GM19467 (cell line): ENCODE results near the gene LSM14A.
"Not testable (repeated sequence)": the region's sequence is repeated elsewhere in the genome, so short reads cannot be mapped to it uniquely, and the experiment has no call there.

Experiments used
- ATAC-seq: cut with Tn5 transposase; IDR thresholded peaks from one replicate; pipeline ENCODE4 v1.9.1; 2021; ENCODE audit warnings: mild to moderate bottlenecking, moderate library complexity; ENCODE audit not compliant: unreplicated experiment

LSM14A gene

GRCh38 chr19:34158966-34159365 is 13.3 kb upstream of the LSM14A start:
- ATAC-seq: not testable (repeated sequence)

- not testable (repeated sequence) for ATAC-seq
These were observed 12.8 kb upstream of the LSM14A start for GRCh38 chr19:34159541-34159940.

DNA sequence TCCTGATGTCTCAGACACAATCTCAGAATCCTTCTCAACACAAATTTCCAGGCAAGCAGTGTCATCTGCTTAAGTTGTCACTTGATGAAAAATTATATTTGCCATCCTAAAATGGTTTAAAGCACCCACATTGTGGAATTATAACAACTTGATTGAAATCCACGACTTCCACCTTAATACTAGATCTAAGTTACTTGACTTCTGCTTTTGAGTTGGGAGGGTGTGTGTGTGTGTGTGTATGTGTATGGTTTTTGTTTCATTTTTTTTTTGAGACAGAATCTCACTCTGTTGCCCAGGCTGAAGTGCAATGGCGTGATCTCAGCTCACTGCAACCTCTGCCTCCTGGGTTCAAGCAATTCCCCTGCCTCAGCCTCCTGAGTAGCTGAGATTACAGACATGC is 10.4 kb upstream of the LSM14A start:
- not testable (repeated sequence) for ATAC-seq

GRCh38 chr19:34165295-34165738 is 7.0 kb upstream of the LSM14A start:
- ATAC-seq: no peak

GRCh38 chr19:34169475-34170199 is 2.7 kb upstream of the LSM14A start:
- not testable (repeated sequence) for ATAC-seq

- peak; percentile 8 for ATAC-seq
These were observed 796 bp upstream of the LSM14A start for GRCh38 chr19:34171539-34171876.

DNA sequence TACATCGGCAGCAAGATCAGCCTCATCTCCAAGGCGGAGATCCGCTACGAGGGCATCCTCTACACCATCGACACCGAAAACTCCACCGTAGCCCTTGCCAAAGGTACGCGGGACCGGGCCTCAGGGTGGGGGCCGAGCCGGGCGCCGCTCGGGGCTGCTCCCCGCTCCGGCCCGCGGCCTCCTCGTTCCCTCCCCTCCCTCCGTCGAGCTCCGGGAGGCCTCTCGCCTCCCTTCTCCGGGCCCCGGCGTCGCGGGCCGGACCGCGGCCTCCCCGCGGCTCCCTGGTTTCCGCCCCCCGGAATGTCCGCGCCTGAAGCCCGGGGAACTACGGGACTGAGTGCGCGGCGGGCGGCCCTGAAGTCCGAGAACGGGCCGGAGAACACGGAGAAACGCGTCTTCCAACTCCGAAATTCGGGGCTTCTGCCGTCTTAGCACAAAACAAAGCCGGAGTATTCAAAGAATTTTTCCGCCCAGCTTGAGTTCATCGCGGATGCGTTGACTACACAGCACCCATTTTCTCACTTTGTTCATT is 423 bp downstream of the LSM14A start:
- peak; percentile 19 for ATAC-seq

- ATAC-seq: no peak
These were observed 1.1 kb downstream of the LSM14A start for GRCh38 chr19:34173193-34173956.

GRCh38 chr19:34175173-34175572 is 2.9 kb downstream of the LSM14A start:
- ATAC-seq: not testable (repeated sequence)

GRCh38 chr19:34176581-34176980 is 4.3 kb downstream of the LSM14A start:
- ATAC-seq: no peak

DNA sequence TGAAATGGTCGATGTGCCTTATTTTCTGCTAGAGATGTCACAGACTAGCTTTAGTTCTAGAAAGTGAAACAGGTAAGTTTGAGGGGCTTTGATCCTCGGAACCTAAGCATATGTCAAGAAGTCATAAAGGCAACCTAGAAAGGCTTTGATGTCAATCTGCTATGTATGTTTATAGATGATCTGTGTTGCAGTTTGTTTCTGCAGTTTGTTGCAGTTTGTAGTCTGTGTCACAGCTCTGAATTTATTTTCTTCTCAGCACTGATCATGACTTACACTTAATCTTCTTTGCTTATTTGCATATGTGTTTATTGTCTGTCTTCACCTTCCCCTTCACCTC is 5.9 kb downstream of the LSM14A start:
- no peak for ATAC-seq

- no peak for ATAC-seq
These were observed 6.8 kb downstream of the LSM14A start for GRCh38 chr19:34179066-34179465.

GRCh38 chr19:34180273-34180672 is 8.0 kb downstream of the LSM14A start:
- ATAC-seq: no peak

DNA sequence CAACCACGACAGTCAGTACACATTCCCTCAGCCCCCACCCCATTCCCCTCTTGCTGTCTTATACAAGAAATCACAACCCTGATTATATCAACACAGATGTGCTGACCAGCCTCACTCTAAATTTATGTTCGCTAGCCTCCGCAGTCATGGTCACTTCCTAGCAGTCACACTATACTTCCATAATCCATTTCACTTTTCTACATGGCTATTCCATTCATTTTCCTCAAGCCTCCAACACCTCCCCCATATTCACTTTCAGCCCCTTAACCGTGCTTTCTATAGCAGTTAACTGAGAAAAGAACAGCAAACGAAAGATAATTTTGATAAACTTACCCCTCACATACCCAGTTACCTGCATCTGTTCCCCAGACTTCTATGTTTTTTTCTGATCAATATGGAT is 8.4 kb downstream of the LSM14A start:
- ATAC-seq: no peak

- no peak for ATAC-seq
These were observed 9.0 kb downstream of the LSM14A start for GRCh38 chr19:34181111-34181864.

DNA sequence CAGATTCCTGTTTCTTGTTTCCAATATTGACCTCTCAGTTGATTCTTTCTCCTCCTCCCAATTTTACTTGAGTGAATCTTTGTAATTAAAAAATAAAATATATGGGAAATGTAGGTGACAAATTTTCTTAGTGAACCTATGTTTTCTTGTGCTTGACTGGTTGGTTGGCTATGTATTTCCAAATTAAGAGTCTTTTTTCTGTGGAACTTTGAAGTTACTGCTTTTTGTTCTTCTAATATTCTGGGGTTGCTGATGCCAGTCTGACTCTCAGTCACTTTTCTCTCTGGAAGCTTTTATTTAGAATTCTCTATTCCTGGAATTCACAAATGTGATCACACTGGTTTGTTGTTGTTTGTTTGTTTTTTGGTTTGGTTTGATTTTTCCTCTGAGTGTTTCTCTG is 9.8 kb downstream of the LSM14A start:
- ATAC-seq: no peak

- no peak for ATAC-seq
These were observed 12.7 kb downstream of the LSM14A start for GRCh38 chr19:34184880-34185491.

DNA sequence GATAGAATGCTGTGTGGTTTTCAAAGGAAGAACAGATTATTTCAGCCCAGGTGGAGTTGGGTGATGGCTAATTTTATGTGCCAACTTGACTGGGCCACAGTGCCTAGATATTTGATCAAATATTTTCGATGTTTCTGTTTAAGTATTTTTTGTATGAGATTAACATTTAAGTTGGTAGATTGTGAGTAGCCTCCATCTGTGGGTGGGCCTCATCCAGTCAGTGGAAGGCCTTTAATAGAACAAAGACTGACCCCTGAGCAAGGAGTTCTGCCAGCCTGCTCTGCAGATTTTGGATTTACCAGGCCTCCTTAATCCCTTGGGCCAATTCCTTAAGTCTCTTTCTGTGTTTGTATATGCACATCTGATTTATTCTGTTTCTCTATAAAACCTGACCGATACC is 13.9 kb downstream of the LSM14A start:
- ATAC-seq: no peak

DNA sequence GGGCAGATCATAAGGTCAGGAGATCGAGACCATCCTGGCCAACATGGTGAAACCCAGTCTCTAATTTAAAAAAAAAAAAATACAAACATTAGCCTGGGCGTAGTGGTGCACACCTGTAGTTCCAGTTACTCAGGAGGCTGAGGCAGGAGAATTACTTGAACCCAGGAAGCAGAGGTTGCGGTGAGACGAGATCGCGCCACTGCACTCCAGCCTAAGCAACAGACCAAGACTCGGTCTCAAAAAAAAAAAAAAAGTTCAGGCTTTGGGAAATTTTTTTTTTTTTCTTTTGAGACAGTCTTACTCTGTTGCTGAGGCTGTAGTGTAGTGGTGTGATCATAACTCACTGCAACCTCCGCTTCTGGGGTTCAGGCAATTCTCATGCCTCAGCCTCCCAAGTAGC is 14.7 kb downstream of the LSM14A start:
- ATAC-seq: no peak

GRCh38 chr19:34188408-34188807 is 16.1 kb downstream of the LSM14A start:
- no peak for ATAC-seq
